ENCODE measurements around the gene NUMA1. TPM values are rescaled to one million over a fixed set of nuclear protein-coding genes. Genes with fewer than 3 reads are reported as not detected.

Gene NUMA1
- polyA plus RNA-seq, 1 donor from 2014 or later, result 116 TPM

DNA sequence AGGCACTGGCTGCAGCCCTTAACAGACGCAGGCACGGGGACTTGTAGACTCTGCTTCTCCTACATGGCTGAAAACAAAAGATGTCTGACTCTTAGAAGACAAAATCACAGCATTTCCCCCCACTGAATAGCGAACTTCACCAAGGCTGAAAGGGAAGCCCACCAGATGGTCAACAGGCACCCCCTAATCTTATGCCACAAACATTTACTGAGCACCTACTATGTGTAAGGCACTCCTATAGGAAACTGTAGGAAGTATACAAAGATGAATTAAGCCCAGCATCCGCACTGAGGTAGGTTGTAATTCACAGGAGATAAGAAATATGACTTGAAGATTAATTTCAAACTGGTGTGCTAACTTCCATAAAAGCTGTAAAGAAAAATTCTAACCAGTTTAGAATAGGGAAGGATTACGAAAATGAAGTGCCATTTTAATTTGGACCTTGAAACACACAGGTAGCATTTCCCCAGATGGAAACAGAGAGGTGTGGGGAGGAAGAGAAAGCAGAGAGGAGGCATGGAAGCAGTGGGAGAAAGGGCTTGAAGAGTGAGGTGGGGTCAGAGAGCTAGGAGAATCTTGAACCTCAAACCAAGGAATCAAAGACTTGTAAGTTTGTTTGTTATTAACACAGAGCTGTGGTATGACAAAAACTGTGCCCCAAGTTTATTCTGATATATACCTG is 38.1 kb downstream of the NUMA1 start:
- Histone ChIP-seq H3K27ac (ENCODE audit: low read length) (peak overlapping the region; percentile 99), H3K9me3 (ENCODE audit: low read length) (no peaks in the 10 kb centered on the region), H3K4me3 (ENCODE audit: low read length) (peak overlapping the region; percentile 67), H3K9me2 (ENCODE audit: insufficient read depth, low read length) (no peaks in the 10 kb centered on the region), H3K27me3 (ENCODE audit: insufficient read depth, low read depth, low read length) (no peaks in the 10 kb centered on the region), H3K9ac (ENCODE audit: low read length) (peak overlapping the region; percentile 94), H3K36me3 (ENCODE audit: insufficient read depth, low read length) (no peaks in the 10 kb centered on the region), H3K79me2 (replicated peaks; ENCODE audit: insufficient read depth, low read length) (peaks cover 30% of the 10 kb centered on the region), H3K4me2 (ENCODE audit: low read length) (peak overlapping the region; percentile 86), H3F3A (ENCODE audit: insufficient read depth, low read length, poor library complexity, severe bottlenecking) (peaks cover 9% of the 10 kb centered on the region), H4K20me1 (ENCODE audit: insufficient read depth) (no peaks in the 10 kb centered on the region), H2AFZ (ENCODE audit: low read depth, low read length) (peak overlapping the region; percentile 71)
- TF ChIP-seq MXI1 (conservative IDR thresholded peaks at IDR 0.05; ENCODE audit: poor library complexity, severe bottlenecking), result no peak
- TF ChIP-seq SMC3 (conservative IDR thresholded peaks at IDR 0.05; ENCODE audit: poor library complexity), result no peak
- no peak for TF ChIP-seq TAF1 (IDR thresholded peaks at IDR 0.05; ENCODE audit: low read depth)
- TF ChIP-seq EP300 (conservative IDR thresholded peaks at IDR 0.05; ENCODE audit: poor library complexity, severe bottlenecking), result no peak
- no peak for TF ChIP-seq REST (IDR thresholded peaks at IDR 0.05; ENCODE audit: borderline replicate concordance)
- TF ChIP-seq EZH2 (IDR thresholded peaks at IDR 0.05; ENCODE audit: borderline replicate concordance, insufficient read depth, low read length, poor library complexity, severe bottlenecking), result no peak
- no peak for TF ChIP-seq POLR2AphosphoS5 (IDR thresholded peaks at IDR 0.05)
- TF ChIP-seq RAD21 (conservative IDR thresholded peaks at IDR 0.05), result no peak
- TF ChIP-seq CTCF (IDR thresholded peaks at IDR 0.05; ENCODE audit: poor library complexity, severe bottlenecking), result no peak

- Histone ChIP-seq H3K9me3 (ENCODE audit: low read length) (no peaks in the 10 kb centered on the region), H3K27ac (ENCODE audit: low read length) (peak overlapping the region; percentile 99), H3F3A (ENCODE audit: insufficient read depth, low read length, poor library complexity, severe bottlenecking) (peaks cover 9% of the 10 kb centered on the region), H3K9ac (ENCODE audit: low read length) (peak overlapping the region; percentile 94), H3K79me2 (replicated peaks; ENCODE audit: insufficient read depth, low read length) (peaks cover 37% of the 10 kb centered on the region), H3K4me3 (ENCODE audit: low read length) (peak overlapping the region; percentile 67), H3K27me3 (ENCODE audit: insufficient read depth, low read depth, low read length) (no peaks in the 10 kb centered on the region), H2AFZ (ENCODE audit: low read depth, low read length) (peak overlapping the region; percentile 71), H4K20me1 (ENCODE audit: insufficient read depth) (no peaks in the 10 kb centered on the region), H3K9me2 (ENCODE audit: insufficient read depth, low read length) (no peaks in the 10 kb centered on the region), H3K36me3 (ENCODE audit: insufficient read depth, low read length) (no peaks in the 10 kb centered on the region), H3K4me2 (ENCODE audit: low read length) (peak overlapping the region; percentile 86)
- peak; percentile 14 for TF ChIP-seq MXI1 (conservative IDR thresholded peaks at IDR 0.05; ENCODE audit: poor library complexity, severe bottlenecking)
- TF ChIP-seq EP300 (conservative IDR thresholded peaks at IDR 0.05; ENCODE audit: poor library complexity, severe bottlenecking), result peak; percentile 10
- no peak for TF ChIP-seq RAD21 (conservative IDR thresholded peaks at IDR 0.05)
- TF ChIP-seq TAF1 (IDR thresholded peaks at IDR 0.05; ENCODE audit: low read depth), result no peak
- TF ChIP-seq POLR2AphosphoS5 (IDR thresholded peaks at IDR 0.05), result peak; percentile 66
- peak; percentile 75 for TF ChIP-seq REST (IDR thresholded peaks at IDR 0.05; ENCODE audit: borderline replicate concordance)
- no peak for TF ChIP-seq EZH2 (IDR thresholded peaks at IDR 0.05; ENCODE audit: borderline replicate concordance, insufficient read depth, low read length, poor library complexity, severe bottlenecking)
- TF ChIP-seq SMC3 (conservative IDR thresholded peaks at IDR 0.05; ENCODE audit: poor library complexity), result no peak
- no peak for TF ChIP-seq CTCF (IDR thresholded peaks at IDR 0.05; ENCODE audit: poor library complexity, severe bottlenecking)
Observed at GRCh38 chr11:72041364-72042063, 38.8 kb downstream of the NUMA1 start.
